LNCAP (cell line): Measurements from ENCODE around the gene PVALEF.

Source experiments
- CTCF ChIP-seq: fragments of 450-650 bp; IDR thresholded peaks from 2 replicates; pipeline ENCODE4 v1.5.1; 2017; ENCODE audit warnings: mild to moderate bottlenecking

Gene PVALEF

GRCh38 chr17:81228420-81228819 is 63.1 kb downstream of the PVALEF start:
- TF ChIP-seq CTCF: no peak

- no peak for TF ChIP-seq CTCF
Measured at GRCh38 chr17:81228834-81229665, 63.7 kb downstream of the PVALEF start.

GRCh38 chr17:81229666-81229920 is 64.3 kb downstream of the PVALEF start:
- no peak for TF ChIP-seq CTCF

- peak; percentile 47 for TF ChIP-seq CTCF
Measured at GRCh38 chr17:81230043-81230820, 64.9 kb downstream of the PVALEF start.

- TF ChIP-seq CTCF: no peak
Measured at GRCh38 chr17:81231121-81231645, 65.9 kb downstream of the PVALEF start.

- TF ChIP-seq CTCF: no peak
Measured at GRCh38 chr17:81231766-81232581, 66.7 kb downstream of the PVALEF start.
